Subcutaneous adipose tissue (tissue), 4 donors: ENCODE data around the gene KCNK7. TPM values are rescaled to one million over a fixed set of nuclear protein-coding genes. Genes with fewer than 3 reads are reported as not detected.

Experiments used
- total RNA-seq, 4 donors: library from RNA; depleted of rRNA; stranded (reverse); fragments of >200 nt; gene quantifications; one replicate each; pipeline ENCODE4 v1.1.0, GENCODE V29; 2016
- TF ChIP-seq, protein P1 (sequence below): fragments of 450-650 bp; IDR thresholded peaks from one replicate; pipeline ENCODE4 v1.5.1; 2016; ENCODE audit warnings: low read depth, mild to moderate bottlenecking, control low read depth, antibody characterized with exemption, moderate library complexity

The KCNK7 gene
- total RNA-seq, 4 donors from 2014 or later, result 0.57 TPM; not detected in 3

DNA sequence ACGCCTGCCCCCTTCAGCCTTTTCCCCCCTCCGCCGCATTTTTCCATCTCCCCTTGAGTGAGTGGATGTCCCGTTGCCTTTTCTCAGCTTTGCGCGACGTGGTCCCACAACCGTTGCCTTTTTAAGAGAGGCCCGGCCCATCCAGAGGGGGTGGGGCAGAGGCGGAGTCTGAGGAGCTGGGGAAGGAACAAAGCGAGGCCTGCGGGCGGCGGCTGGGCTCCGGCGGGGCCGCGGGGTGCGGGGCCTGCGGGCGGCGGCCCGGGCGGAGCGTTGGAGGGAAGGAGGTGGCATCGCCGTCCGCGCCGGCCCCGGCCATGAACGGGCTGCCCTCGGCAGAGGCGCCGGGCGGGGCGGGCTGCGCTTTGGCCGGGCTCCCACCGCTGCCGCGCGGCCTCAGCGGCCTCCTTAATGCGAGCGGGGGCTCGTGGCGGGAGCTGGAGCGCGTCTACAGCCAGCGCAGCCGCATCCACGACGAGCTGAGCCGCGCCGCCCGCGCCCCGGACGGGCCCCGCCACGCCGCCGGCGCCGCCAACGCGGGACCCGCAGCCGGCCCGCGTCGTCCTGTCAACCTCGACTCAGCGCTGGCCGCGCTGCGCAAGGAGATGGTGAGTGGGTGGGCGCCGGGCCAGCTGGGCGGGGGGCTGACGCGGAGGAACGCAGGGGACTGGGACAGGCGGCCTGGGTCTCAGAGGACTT lies 23.1 kb downstream of the KCNK7 start, which contains the start of gene FAM89B:
Gene FAM89B (plus strand): TSS at position 183 of the 696 bp plus-strand sequence. CDS start 132 bp downstream, at position 315.
- TF ChIP-seq, protein P1, sequence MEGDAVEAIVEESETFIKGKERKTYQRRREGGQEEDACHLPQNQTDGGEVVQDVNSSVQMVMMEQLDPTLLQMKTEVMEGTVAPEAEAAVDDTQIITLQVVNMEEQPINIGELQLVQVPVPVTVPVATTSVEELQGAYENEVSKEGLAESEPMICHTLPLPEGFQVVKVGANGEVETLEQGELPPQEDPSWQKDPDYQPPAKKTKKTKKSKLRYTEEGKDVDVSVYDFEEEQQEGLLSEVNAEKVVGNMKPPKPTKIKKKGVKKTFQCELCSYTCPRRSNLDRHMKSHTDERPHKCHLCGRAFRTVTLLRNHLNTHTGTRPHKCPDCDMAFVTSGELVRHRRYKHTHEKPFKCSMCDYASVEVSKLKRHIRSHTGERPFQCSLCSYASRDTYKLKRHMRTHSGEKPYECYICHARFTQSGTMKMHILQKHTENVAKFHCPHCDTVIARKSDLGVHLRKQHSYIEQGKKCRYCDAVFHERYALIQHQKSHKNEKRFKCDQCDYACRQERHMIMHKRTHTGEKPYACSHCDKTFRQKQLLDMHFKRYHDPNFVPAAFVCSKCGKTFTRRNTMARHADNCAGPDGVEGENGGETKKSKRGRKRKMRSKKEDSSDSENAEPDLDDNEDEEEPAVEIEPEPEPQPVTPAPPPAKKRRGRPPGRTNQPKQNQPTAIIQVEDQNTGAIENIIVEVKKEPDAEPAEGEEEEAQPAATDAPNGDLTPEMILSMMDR, result no peak

DNA sequence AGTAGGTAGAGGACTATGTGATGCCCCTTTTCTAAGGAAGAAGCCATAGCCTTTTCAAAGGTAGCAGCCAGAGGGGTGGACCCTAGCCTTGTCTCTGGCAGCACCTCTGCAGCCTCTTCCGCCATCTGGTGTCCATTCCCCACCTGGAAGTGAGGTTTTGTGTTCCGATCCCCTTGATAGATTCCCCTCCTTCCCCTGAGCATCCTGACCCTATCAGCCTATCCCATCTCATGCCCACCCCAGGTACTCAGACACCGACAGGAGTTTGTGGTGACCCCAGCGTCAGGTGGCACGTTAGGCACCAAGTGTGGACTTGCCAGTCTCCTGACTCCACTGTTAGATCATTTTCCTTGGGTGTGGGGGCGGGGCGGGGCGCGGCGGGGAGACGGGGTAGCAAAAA lies 23.7 kb downstream of the KCNK7 start:
- TF ChIP-seq, protein P1, result no peak

DNA sequence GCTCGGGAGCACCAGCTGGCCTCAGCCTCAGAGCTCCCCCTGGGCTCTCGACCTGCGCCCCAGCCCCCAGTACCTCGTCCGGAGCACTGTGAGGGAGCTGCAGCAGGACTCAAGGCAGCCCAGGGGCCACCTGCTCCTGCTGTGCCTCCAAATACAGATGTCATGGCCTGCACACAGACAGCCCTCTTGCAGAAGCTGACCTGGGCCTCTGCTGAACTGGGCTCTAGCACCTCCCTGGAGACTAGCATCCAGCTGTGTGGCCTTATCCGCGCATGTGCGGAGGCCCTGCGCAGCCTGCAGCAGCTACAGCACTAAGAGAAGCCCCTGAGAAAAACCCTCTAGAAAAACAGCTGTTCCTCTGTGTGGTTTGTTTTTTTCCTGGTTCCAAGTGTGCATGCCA lies 24.2 kb downstream of the KCNK7 start:
- TF ChIP-seq, protein P1, result no peak

DNA sequence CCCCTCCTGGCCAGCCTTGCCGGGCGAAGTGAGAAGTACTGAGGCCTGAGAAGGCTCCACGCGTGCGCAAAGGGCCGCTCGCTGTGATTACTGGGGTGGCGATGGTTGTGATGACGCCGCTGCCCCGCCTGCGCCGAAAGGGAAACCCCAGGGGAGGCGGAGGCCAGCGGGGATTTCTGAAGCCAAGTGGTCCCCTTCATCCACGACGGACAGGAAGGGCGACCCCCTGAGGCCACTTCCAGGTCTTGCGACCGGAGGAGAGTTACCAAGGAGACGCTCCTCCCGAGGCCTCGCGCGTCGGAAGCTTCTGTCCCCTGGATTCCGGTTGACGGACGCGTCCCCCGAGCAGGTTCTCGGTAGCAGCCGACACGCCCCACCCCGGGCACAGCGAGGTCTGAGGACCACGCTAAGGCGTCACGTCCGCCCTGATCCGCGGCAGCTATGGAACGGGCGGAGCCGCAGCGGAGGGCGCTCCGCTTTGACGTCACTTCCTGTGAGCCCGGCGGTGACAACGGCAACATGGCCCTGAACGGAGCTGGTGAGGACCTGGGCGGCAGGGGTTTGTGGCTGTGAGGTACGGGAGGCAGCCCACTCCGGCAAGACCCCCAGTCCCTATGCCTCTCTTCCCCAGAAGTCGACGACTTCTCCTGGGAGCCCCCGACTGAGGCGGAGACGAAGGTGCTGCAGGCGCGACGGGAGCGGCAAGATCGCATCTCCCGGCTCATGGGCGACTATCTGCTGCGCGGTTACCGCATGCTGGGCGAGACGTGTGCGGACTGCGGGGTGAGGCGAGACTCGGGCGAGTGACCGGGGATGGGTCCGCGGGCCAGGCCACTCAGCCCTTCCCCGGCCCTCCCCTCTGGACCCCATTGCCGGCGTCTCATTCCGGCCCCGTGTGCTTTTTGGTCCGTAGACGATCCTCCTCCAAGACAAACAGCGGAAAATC lies 25.4 kb downstream of the KCNK7 start, which contains the start of gene ZNRD2:
Gene ZNRD2 (plus strand): TSS at position 505 of the 946 bp plus-strand sequence. CDS start 15 bp downstream, at position 520.
- TF ChIP-seq, protein P1, result no peak

DNA sequence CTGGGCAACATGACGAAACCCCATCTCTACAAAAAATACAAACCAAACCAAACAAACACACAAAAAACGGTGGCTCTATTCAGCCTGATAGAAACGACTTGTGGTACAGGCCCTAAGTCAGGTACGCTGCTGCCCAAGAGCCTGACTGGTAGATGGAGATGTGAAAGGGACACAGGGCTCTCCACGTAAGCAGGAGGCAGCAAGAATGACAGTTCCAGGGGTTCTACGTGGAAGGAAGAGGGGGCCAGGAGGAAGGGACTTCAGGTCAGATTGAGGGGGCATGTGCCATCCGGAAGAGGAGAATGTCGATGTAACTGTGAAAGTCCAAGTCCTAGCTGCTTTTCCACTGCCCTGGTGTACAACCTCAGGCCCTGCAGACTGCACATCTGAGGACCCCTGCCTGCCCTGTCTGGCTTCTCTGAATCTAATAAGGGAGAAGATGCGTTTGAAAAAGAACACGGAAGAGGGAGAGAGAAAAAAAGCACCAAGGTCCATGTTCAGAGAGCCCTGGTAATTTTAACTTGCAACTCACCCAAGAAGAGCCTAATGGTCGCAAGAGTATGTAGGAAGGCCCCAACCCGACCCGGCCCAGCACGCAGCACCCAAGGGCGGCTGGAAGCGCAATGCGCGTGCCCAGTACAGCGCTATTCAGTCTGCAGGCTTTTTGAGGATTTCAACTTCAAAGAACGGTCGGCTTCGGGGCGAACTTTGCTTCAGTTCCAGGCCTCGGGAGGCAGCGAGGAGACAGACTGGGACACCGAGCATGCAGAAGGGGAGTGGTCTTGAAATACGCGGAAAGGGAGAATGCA lies 26.2 kb downstream of the KCNK7 start:
- TF ChIP-seq, protein P1, result no peak

DNA sequence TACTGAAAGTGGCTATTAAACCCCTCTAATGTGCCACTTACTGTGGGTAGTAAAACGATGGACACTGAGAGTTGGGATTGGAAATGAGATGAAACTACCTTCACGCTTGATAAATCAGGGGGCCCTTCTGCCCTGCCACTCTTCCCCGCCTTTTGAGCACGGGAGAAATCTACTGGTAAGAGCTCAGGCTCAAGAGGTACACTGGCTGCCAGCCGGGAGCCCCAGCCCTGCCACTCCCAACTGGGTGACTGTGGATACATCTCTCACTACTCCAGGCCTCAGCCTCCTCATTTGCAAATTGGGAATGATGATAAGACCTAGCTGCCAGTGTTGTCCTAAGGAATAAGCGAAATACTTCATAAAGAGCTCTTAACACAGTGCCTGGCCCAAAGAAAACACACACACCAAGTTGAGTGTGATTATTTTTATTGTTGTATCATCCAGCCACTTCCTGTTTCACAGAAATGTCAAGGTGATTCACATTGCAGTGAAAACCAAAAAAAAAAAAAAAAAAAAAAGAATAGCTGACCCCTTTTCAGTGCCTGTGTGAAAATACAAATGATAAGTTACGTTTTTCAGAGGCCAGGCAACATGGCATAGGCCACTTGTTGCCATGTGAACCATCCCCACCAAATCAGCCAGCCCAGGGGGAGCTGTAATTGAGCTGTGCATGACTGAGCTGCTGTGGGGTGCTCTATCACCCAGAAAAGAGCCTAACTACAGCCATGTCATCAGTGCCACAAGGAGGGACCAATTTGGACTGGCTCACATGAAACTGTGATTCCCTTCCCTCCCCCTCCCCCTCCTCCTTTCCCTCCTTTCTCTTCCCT lies 29.8 kb downstream of the KCNK7 start:
- TF ChIP-seq, protein P1, result no peak
